Body of pancreas (tissue), 4 donors: Measurements from ENCODE around the gene ZFAND2A.

ENCODE experiments used
- CTCF ChIP-seq, 7 experiments: fragments of 450-650 bp in 4 of 7; fragments of 200-600 bp in 3 of 7; sonication (generic) in 3 of 7; IDR thresholded peaks; one replicate each; pipeline ENCODE4 v1.5.1; 2016 to 2019; ENCODE audit warnings: antibody characterized with exemption in 7 of 7
- POLR2A ChIP-seq, 3 donors: fragments of 450-650 bp; IDR thresholded peaks; one replicate each; pipeline ENCODE4 v1.6.1; 2016; ENCODE audit warnings: antibody characterized with exemption in 3 of 3, mild to moderate bottlenecking in 2 of 3

- TF ChIP-seq CTCF (IDR thresholded peaks at IDR 0.05) (no peak), POLR2A (IDR thresholded peaks at IDR 0.05) (no peak)
Observed at GRCh38 chr7:1188720-1189294, 28.8 kb upstream of the ZFAND2A start.
